Posterior cingulate gyrus (tissue), 11 donors: ENCODE data around the gene LAMTOR1.

Experiments
- DNase-seq, 10 donors: peaks; one replicate each; pipeline versions ENCODE4 v3.0.0 to v3.0.0-alpha.2; 2020 to 2021; ENCODE audit warnings: mixed read lengths in 3 of 10
- intact Hi-C: fragments of 100-400 bp; cut with DNase I; formaldehyde crosslinking; loops from one replicate; pipeline ENCODE4 v1.15.1; 2023

Gene LAMTOR1

DNA sequence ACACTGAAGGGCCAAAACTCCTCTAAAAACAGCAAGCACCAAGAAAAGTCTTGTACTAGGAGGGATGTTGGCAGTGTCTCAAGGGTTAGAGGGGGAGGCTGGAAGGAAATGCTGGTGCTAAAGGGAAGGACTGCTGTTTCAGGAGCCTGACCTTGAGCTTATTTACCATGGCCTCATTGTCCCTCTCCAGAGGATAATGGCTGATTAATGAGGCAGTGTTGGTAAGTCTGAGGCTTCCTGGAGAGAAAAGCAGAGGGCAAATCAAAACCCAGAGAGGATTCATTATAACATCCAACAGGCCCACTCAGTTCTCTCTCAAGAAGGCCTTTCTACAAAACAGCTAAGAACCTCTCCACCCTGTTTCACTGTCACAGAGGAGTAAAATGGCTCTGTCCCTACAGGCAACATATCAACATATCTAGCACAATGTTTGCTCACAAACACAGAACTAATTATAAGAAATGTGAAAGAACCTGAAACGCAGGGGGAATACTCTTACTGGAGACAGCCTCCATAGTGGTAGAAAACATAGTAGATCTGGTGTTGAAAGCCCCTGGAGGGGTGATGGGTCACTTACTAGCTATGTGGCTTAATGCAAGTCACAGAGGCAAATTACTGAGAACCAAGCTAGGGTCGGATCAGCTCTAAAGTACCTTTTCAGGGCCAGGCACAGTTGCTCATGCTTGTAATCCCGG, 54.2 kb downstream of the LAMTOR1 start:
- intact Hi-C loops, result no loop called here
- no peak for DNase-seq
